Karpas-422 (cell line): ENCODE data around the gene SHB. TPM values are rescaled to one million over a fixed set of nuclear protein-coding genes. Genes with fewer than 3 reads are reported as not detected.
A peak's percentile ranks its signal among the peaks of the same experiment; 100 is the strongest.

Experiments
- DNase-seq: peaks from one replicate; pipeline ENCODE4 v3.0.0-alpha.2; 2015
- H2AFZ ChIP-seq: fragments of 200-600 bp; sonication (generic); 2 replicates; pipeline ENCODE4 v1.6.1; 2014; ENCODE audit warnings: antibody characterized with exemption, low read length, mixed read lengths
- H3K27ac ChIP-seq: fragments of 200-600 bp; sonication (generic); 2 replicates; pipeline ENCODE4 v1.5.1; 2014; ENCODE audit warnings: mild to moderate bottlenecking, low read length, moderate library complexity
- H3K27me3 ChIP-seq: fragments of 200-600 bp; sonication (generic); 2 replicates; pipeline ENCODE4 v1.6.1; 2014; ENCODE audit warnings: low read length, mixed read lengths
- H3K36me3 ChIP-seq: fragments of 200-600 bp; sonication (generic); 2 replicates; pipeline ENCODE4 v1.6.1; 2014; ENCODE audit warnings: low read length, mixed read lengths; ENCODE audit not compliant: insufficient read depth
- H3K4me1 ChIP-seq: fragments of 200-600 bp; sonication (generic); 2 replicates; pipeline ENCODE4 v1.6.1; 2014; ENCODE audit warnings: mild to moderate bottlenecking, low read length, mixed read lengths
- H3K4me2 ChIP-seq: fragments of 200-600 bp; sonication (generic); 2 replicates; pipeline ENCODE4 v1.6.1; 2014; ENCODE audit warnings: low read length, low read depth, mild to moderate bottlenecking; ENCODE audit not compliant: poor library complexity, severe bottlenecking
- H3K4me3 ChIP-seq: fragments of 200-600 bp; sonication (generic); 2 replicates; pipeline ENCODE4 v1.5.1; 2014; ENCODE audit warnings: mild to moderate bottlenecking, antibody characterized with exemption, low read length, mixed read lengths
- H3K79me2 ChIP-seq: fragments of 200-600 bp; sonication (generic); 2 replicates; pipeline ENCODE4 v1.6.1; 2014; ENCODE audit warnings: mild to moderate bottlenecking, low read length, mixed read lengths
- H3K9ac ChIP-seq: fragments of 200-600 bp; sonication (generic); 2 replicates; pipeline ENCODE4 v1.6.0; 2014; ENCODE audit warnings: low read length
- H3K9me2 ChIP-seq: fragments of 200-600 bp; sonication (generic), shearing (Covaris generic); replicated peaks from 2 replicates; pipeline ENCODE4 v1.6.0; 2014; ENCODE audit warnings: mild to moderate bottlenecking, low read length, moderate library complexity; ENCODE audit not compliant: insufficient read depth
- H3K9me3 ChIP-seq: fragments of 300-700, 200-600 bp; sonication (generic); 2 replicates; pipeline ENCODE4 v1.6.1; 2014; ENCODE audit warnings: low read length, mixed read lengths
- H4K20me1 ChIP-seq: fragments of 200-600 bp; sonication (generic); 2 replicates; pipeline ENCODE4 v1.6.1; 2014; ENCODE audit warnings: mild to moderate bottlenecking, antibody characterized with exemption, low read length, low read depth; ENCODE audit not compliant: insufficient read depth
- total RNA-seq: library from RNA; depleted of rRNA; stranded (reverse); fragments of >200 nt; shearing (Covaris generic); gene quantifications from 2 replicates; pipeline ENCODE4 v1.2.3, GENCODE V29; 2014; ENCODE audit warnings: low replicate concordance; rRNA removed

Gene SHB
- 27.1 and 42.8 TPM in 2 replicates for total RNA-seq

- Histone ChIP-seq H3K79me2 (peaks cover 40% of the 10 kb centered on the region), H3K4me1 (peaks cover 50% of the 10 kb centered on the region), H3K27ac (peak within 1 kb of the TSS; percentile 61; the same call in 1 of the 2 replicates), H3K9me2 (no peaks in the 10 kb centered on the region), H3K9ac (peak within 1 kb of the TSS; percentile 89), H3K27me3 (no peaks in the 10 kb centered on the region), H3K4me2 (peak within 1 kb of the TSS; percentile 75), H3K36me3 (no peaks in the 10 kb centered on the region), H2AFZ (peak within 1 kb of the TSS; percentile 59), H3K4me3 (peak within 1 kb of the TSS; percentile 89), H3K9me3 (no peaks in the 10 kb centered on the region), H4K20me1 (peaks cover 34% of the 10 kb centered on the region; the same call in 1 of the 2 replicates)
- DNase-seq = peak; percentile 91
Measured at GRCh38 chr9:38068701-38069628, at the start of gene SHB. TSS of gene SHB (minus strand) at chr9:38069227. CDS start at chr9:38068645, 582 bp downstream.

- H2AFZ ChIP-seq = no peak overlapping the region
- H3K9me2 ChIP-seq = no peaks in the 10 kb centered on the region
- H3K4me3 ChIP-seq = no peak overlapping the region
- no peak overlapping the region for H3K9ac ChIP-seq
- no peaks in the 10 kb centered on the region for H3K9me3 ChIP-seq
- DNase-seq = no peak
- H3K4me1 ChIP-seq = peaks cover 10% of the 10 kb centered on the region
- no peaks in the 10 kb centered on the region for H3K27me3 ChIP-seq
- no peaks in the 10 kb centered on the region for H3K79me2 ChIP-seq
- no peaks in the 10 kb centered on the region for H4K20me1 ChIP-seq
- no peaks in the 10 kb centered on the region for H3K36me3 ChIP-seq
- H3K4me2 ChIP-seq = no peak overlapping the region
- no peak overlapping the region for H3K27ac ChIP-seq
Measured at GRCh38 chr9:38117651-38118050, 48.6 kb upstream of the SHB start.

GRCh38 chr9:38114905-38115304, 45.9 kb upstream of the SHB start:
- peaks cover 9% of the 10 kb centered on the region for H3K4me1 ChIP-seq
- no peak overlapping the region for H2AFZ ChIP-seq
- no peaks in the 10 kb centered on the region for H3K36me3 ChIP-seq
- H3K4me2 ChIP-seq = no peak overlapping the region
- no peaks in the 10 kb centered on the region for H3K9me3 ChIP-seq
- H4K20me1 ChIP-seq = no peaks in the 10 kb centered on the region
- no peak overlapping the region for H3K9ac ChIP-seq
- no peaks in the 10 kb centered on the region for H3K79me2 ChIP-seq
- H3K9me2 ChIP-seq = no peaks in the 10 kb centered on the region
- DNase-seq = no peak
- H3K27ac ChIP-seq = no peak overlapping the region
- no peaks in the 10 kb centered on the region for H3K27me3 ChIP-seq
- H3K4me3 ChIP-seq = no peak overlapping the region

- Histone ChIP-seq H3K9me2 (no peaks in the 10 kb centered on the region), H3K79me2 (no peaks in the 10 kb centered on the region), H3K9me3 (no peaks in the 10 kb centered on the region), H3K9ac (no peak overlapping the region), H2AFZ (no peak overlapping the region), H3K27ac (no peak overlapping the region), H4K20me1 (no peaks in the 10 kb centered on the region), H3K4me2 (no peak overlapping the region), H3K27me3 (no peaks in the 10 kb centered on the region), H3K4me3 (no peak overlapping the region), H3K4me1 (no peaks in the 10 kb centered on the region), H3K36me3 (no peaks in the 10 kb centered on the region)
- DNase-seq = no peak
Measured at GRCh38 chr9:38112456-38112855, 43.4 kb upstream of the SHB start.

- Histone ChIP-seq H3K4me2 (no peak overlapping the region), H3K36me3 (no peaks in the 10 kb centered on the region), H3K79me2 (no peaks in the 10 kb centered on the region), H3K27me3 (no peaks in the 10 kb centered on the region), H3K4me1 (no peaks in the 10 kb centered on the region), H3K4me3 (no peak overlapping the region), H3K9me3 (no peaks in the 10 kb centered on the region), H2AFZ (no peak overlapping the region), H3K9me2 (no peaks in the 10 kb centered on the region), H3K9ac (no peak overlapping the region), H4K20me1 (no peaks in the 10 kb centered on the region), H3K27ac (no peak overlapping the region)
- no peak for DNase-seq
Measured at GRCh38 chr9:38112049-38112448, 43.0 kb upstream of the SHB start.

GRCh38 chr9:38110476-38110875, 41.4 kb upstream of the SHB start:
- no peaks in the 10 kb centered on the region for H3K4me1 ChIP-seq
- H3K9me2 ChIP-seq = no peaks in the 10 kb centered on the region
- no peaks in the 10 kb centered on the region for H3K36me3 ChIP-seq
- H3K79me2 ChIP-seq = no peaks in the 10 kb centered on the region
- no peaks in the 10 kb centered on the region for H4K20me1 ChIP-seq
- H3K4me2 ChIP-seq = no peak overlapping the region
- DNase-seq = no peak
- H3K9ac ChIP-seq = no peak overlapping the region
- H3K27me3 ChIP-seq = no peaks in the 10 kb centered on the region
- no peak overlapping the region for H3K27ac ChIP-seq
- no peaks in the 10 kb centered on the region for H3K9me3 ChIP-seq
- no peak overlapping the region for H3K4me3 ChIP-seq
- H2AFZ ChIP-seq = no peak overlapping the region

- Histone ChIP-seq H3K27me3 (no peaks in the 10 kb centered on the region), H3K4me1 (no peaks in the 10 kb centered on the region), H2AFZ (no peak overlapping the region), H3K36me3 (no peaks in the 10 kb centered on the region), H3K9me2 (no peaks in the 10 kb centered on the region), H3K4me2 (no peak overlapping the region), H3K79me2 (no peaks in the 10 kb centered on the region), H3K27ac (no peak overlapping the region), H4K20me1 (no peaks in the 10 kb centered on the region), H3K9ac (no peak overlapping the region), H3K4me3 (no peak overlapping the region), H3K9me3 (no peaks in the 10 kb centered on the region)
- no peak for DNase-seq
Measured at GRCh38 chr9:38109601-38110000, 40.6 kb upstream of the SHB start.

- Histone ChIP-seq H3K36me3 (no peaks in the 10 kb centered on the region), H3K79me2 (no peaks in the 10 kb centered on the region), H3K9me2 (no peaks in the 10 kb centered on the region), H3K4me1 (no peaks in the 10 kb centered on the region), H3K9me3 (no peaks in the 10 kb centered on the region), H4K20me1 (no peaks in the 10 kb centered on the region), H3K4me3 (no peak overlapping the region), H3K27me3 (no peaks in the 10 kb centered on the region), H2AFZ (no peak overlapping the region), H3K9ac (no peak overlapping the region), H3K4me2 (no peak overlapping the region), H3K27ac (no peak overlapping the region)
- DNase-seq = no peak
Measured at GRCh38 chr9:38108326-38108725, 39.3 kb upstream of the SHB start.
